T follicular helper cell (primary cell): ENCODE data around the gene LAMC3.

Experiments
- DNase-seq: peaks from one replicate; pipeline ENCODE4 v3.0.0-alpha.2; 2020; ENCODE audit warnings: low read depth

Gene LAMC3

GRCh38 chr9:131012396-131012917 lies 3.5 kb downstream of the LAMC3 start:
- DNase-seq: no peak

- DNase-seq: no peak
Observed at GRCh38 chr9:131013015-131013755, 4.2 kb downstream of the LAMC3 start.

GRCh38 chr9:131013771-131014676 lies 5.0 kb downstream of the LAMC3 start:
- no peak for DNase-seq

GRCh38 chr9:131015112-131015511 lies 6.1 kb downstream of the LAMC3 start:
- no peak for DNase-seq

GRCh38 chr9:131015876-131016397 lies 7.0 kb downstream of the LAMC3 start:
- no peak for DNase-seq

- DNase-seq: no peak
Observed at GRCh38 chr9:131017067-131017466, 8.1 kb downstream of the LAMC3 start.

- DNase-seq: no peak
Observed at GRCh38 chr9:131018621-131019020, 9.6 kb downstream of the LAMC3 start.

- DNase-seq: no peak
Observed at GRCh38 chr9:131019388-131020239, 10.6 kb downstream of the LAMC3 start.

GRCh38 chr9:131020388-131020787 lies 11.4 kb downstream of the LAMC3 start:
- no peak for DNase-seq

GRCh38 chr9:131020862-131021261 lies 11.9 kb downstream of the LAMC3 start:
- no peak for DNase-seq

- no peak for DNase-seq
Observed at GRCh38 chr9:131021785-131022184, 12.8 kb downstream of the LAMC3 start.

GRCh38 chr9:131024978-131025868 lies 16.2 kb downstream of the LAMC3 start:
- DNase-seq: no peak

- DNase-seq: no peak
Observed at GRCh38 chr9:131025953-131026858, 17.2 kb downstream of the LAMC3 start.

- DNase-seq: no peak
Observed at GRCh38 chr9:131027048-131027871, 18.3 kb downstream of the LAMC3 start.

GRCh38 chr9:131027872-131028179 lies 18.9 kb downstream of the LAMC3 start:
- no peak for DNase-seq

- no peak for DNase-seq
Observed at GRCh38 chr9:131028221-131028884, 19.4 kb downstream of the LAMC3 start.

GRCh38 chr9:131028931-131029573 lies 20.1 kb downstream of the LAMC3 start:
- no peak for DNase-seq

GRCh38 chr9:131029574-131029952 lies 20.6 kb downstream of the LAMC3 start:
- DNase-seq: no peak
